ENCODE results near the gene BLTP3A. TPM values are rescaled to one million over a fixed set of nuclear protein-coding genes. Genes with fewer than 3 reads are reported as not detected.
"Not testable (repeated sequence)": the region's sequence is repeated elsewhere in the genome, so short reads cannot be mapped to it uniquely, and the experiment has no call there.

Gene BLTP3A
- total and polyA plus RNA-seq, 2 of the 8 experiments (the other 6 are each of a cell fraction or from before 2014, with no cell fraction given): 8.5 to 17.2 TPM

GRCh38 chr6:34805074-34805473 lies 13.2 kb downstream of the BLTP3A start:
- H2BK120ac ChIP-seq (replicated peaks; ENCODE audit: low read depth, low read length); H2BK5ac ChIP-seq (ENCODE audit: low read depth, low read length); H2BK20ac ChIP-seq (ENCODE audit: low read length); H3K79me1 ChIP-seq (ENCODE audit: low read depth, low read length); H3K36me3 ChIP-seq (ENCODE audit: control insufficient read depth in 2 of 4, insufficient read depth in 4 of 4, low read length in 3 of 4); DNase-seq (ENCODE audit: low read depth in 1 of 2, low spot score in 2 of 2); H3K4ac ChIP-seq (replicated peaks; ENCODE audit: insufficient read length, low read depth, low read length); H3K18ac ChIP-seq (ENCODE audit: extremely low read depth, low read length); H2BK15ac ChIP-seq (ENCODE audit: low read length); H4K8ac ChIP-seq (ENCODE audit: extremely low read depth, insufficient read depth, low read length); H3K23ac ChIP-seq (ENCODE audit: insufficient read length); H3K9ac ChIP-seq (replicated peaks in 1 of 4; ENCODE audit: extremely low read depth in 1 of 4, low read depth in 3 of 4, low read length in 3 of 4); FAIRE-seq; H2AFZ ChIP-seq (ENCODE audit: low read length); H3K4me1 ChIP-seq (replicated peaks in 1 of 4; ENCODE audit: control insufficient read depth in 3 of 4, insufficient read depth in 4 of 4, low read length in 3 of 4); H3K56ac ChIP-seq (replicated peaks; ENCODE audit: insufficient read length, low read depth, low read length); H3K23me2 ChIP-seq (ENCODE audit: low read depth, low read length); H2AK5ac ChIP-seq (ENCODE audit: low read depth, low read length); H3K14ac ChIP-seq (ENCODE audit: insufficient read length); H3K27me3 ChIP-seq (replicated peaks in 1 of 4; ENCODE audit: control insufficient read depth in 3 of 4, extremely low read depth in 1 of 4, insufficient read depth in 3 of 4, low read length in 3 of 4); H3K27ac ChIP-seq (ENCODE audit: low read depth, low read length); H4K20me1 ChIP-seq (replicated peaks in 1 of 2; ENCODE audit: control insufficient read depth in 1 of 2, insufficient read depth in 2 of 2, low read length in 2 of 2); H3K4me2 ChIP-seq (ENCODE audit: insufficient read depth in 1 of 2, low read depth in 2 of 2, low read length in 2 of 2); H4K91ac ChIP-seq (replicated peaks; ENCODE audit: insufficient read length, low read length); H4K5ac ChIP-seq (ENCODE audit: insufficient read length, low read depth, low read length); H3K9me3 ChIP-seq (ENCODE audit: insufficient read depth in 2 of 2, low read depth in 1 of 2, low read length in 1 of 2); H3K4me3 ChIP-seq (ENCODE audit: extremely low read depth in 1 of 4, insufficient read depth in 2 of 4, low read depth in 3 of 4, low read length in 4 of 4); H2BK12ac ChIP-seq (ENCODE audit: low read depth, low read length): not testable (repeated sequence)
- WGBS, 2 experiments (ENCODE audit: extremely low coverage in 1 of 2, insufficient coverage in 1 of 2, insufficient read length in 1 of 2, insufficient replicate concordance in 2 of 2, low coverage in 1 of 2, low lambda C conversion rate in 2 of 2, missing lambda C conversion rate in 1 of 2): 98% methylated on average over 6 of the region's 6 CpGs; no CpG with 5 or more reads in 1 of the 2 experiments
- H3K79me2 ChIP-seq (ENCODE audit: control insufficient read depth in 1 of 2, insufficient read depth in 2 of 2, low read length in 2 of 2): peaks cover 0 to 55% of the 10 kb centered on the region in 2 experiments; a peak in 2 of 4 replicates
- POLR2A ChIA-PET (ENCODE audit: partially characterized antibody): interaction anchor here (1.4 to 8.9 kb wide), 3 partner anchors 9 to 113 kb away, joined by 3 to 65 read pairs (median 40); partner anchors contain the start of gene BLTP3A
- CTCF ChIA-PET (ENCODE audit: partially characterized antibody): interaction anchor here (0.9 to 2.2 kb wide), 4 partner anchors 8 to 132 kb away, joined by 3 to 9 read pairs (median 4); no protein-coding TSS in a partner anchor

Data from H1 (cell line).